Forelimb muscle (tissue), 1 donor: ENCODE measurements around the gene P2RY2. TPM values are rescaled to one million over a fixed set of nuclear protein-coding genes. Genes with fewer than 3 reads are reported as not detected.
"Not testable (repeated sequence)": the region's sequence is repeated elsewhere in the genome, so short reads cannot be mapped to it uniquely, and the experiment has no call there.

Source experiments
- DNase-seq: peaks from one replicate; pipeline ENCODE4 v3.0.0-alpha.2; 2013; ENCODE audit warnings: low read depth
- polyA plus RNA-seq: library from polyadenylated mRNA; unstranded; fragments of 120-200 nt; gene quantifications from one replicate; pipeline ENCODE4 v1.2.1, GENCODE V29; 2013; ENCODE audit not compliant: insufficient read length

P2RY2 gene
- polyA plus RNA-seq, 1 donor, result 2.0 TPM

GRCh38 chr11:73266646-73267020 lies 48.6 kb downstream of the P2RY2 start:
- DNase-seq, result no peak

GRCh38 chr11:73267122-73267846 lies 49.2 kb downstream of the P2RY2 start:
- no peak for DNase-seq

GRCh38 chr11:73267906-73268540 lies 49.9 kb downstream of the P2RY2 start:
- DNase-seq, result no peak

GRCh38 chr11:73268671-73269271 lies 50.7 kb downstream of the P2RY2 start:
- no peak for DNase-seq

GRCh38 chr11:73269459-73270015 lies 51.5 kb downstream of the P2RY2 start:
- DNase-seq, result no peak

- DNase-seq, result no peak
These were observed 52.2 kb downstream of the P2RY2 start for GRCh38 chr11:73270016-73270854.

- DNase-seq, result no peak
These were observed 52.9 kb downstream of the P2RY2 start for GRCh38 chr11:73270855-73271477.

- not testable (repeated sequence) for DNase-seq
These were observed 53.4 kb downstream of the P2RY2 start for GRCh38 chr11:73271478-73271865.

GRCh38 chr11:73271936-73272679 lies 54.0 kb downstream of the P2RY2 start, which contains the start of gene P2RY6:
TSS of gene P2RY6 (plus strand) at chr11:73272338. CDS start at chr11:73296519, 24,181 bp downstream.
- no peak for DNase-seq

GRCh38 chr11:73272680-73273038 lies 54.6 kb downstream of the P2RY2 start:
- no peak for DNase-seq

- no peak for DNase-seq
These were observed 55.3 kb downstream of the P2RY2 start for GRCh38 chr11:73273222-73273895.

GRCh38 chr11:73274191-73274590 lies 56.1 kb downstream of the P2RY2 start:
- DNase-seq, result not testable (repeated sequence)

GRCh38 chr11:73274722-73275380 lies 56.8 kb downstream of the P2RY2 start:
- no peak for DNase-seq

- DNase-seq, result no peak
These were observed 57.3 kb downstream of the P2RY2 start for GRCh38 chr11:73275381-73275750.

- no peak for DNase-seq
These were observed 59.4 kb downstream of the P2RY2 start for GRCh38 chr11:73277467-73277866.

- DNase-seq, result no peak
These were observed 62.5 kb downstream of the P2RY2 start for GRCh38 chr11:73280626-73281025.

GRCh38 chr11:73281201-73281741 lies 63.2 kb downstream of the P2RY2 start:
- no peak for DNase-seq

- DNase-seq, result no peak
These were observed 63.9 kb downstream of the P2RY2 start for GRCh38 chr11:73281796-73282660.
